Heart right ventricle (tissue), 16 donors: ENCODE data around the gene PCSK2. TPM values are rescaled to one million over a fixed set of nuclear protein-coding genes. Genes with fewer than 3 reads are reported as not detected.

ENCODE experiments used
- ATAC-seq, 8 donors: fragments of 200-7000 bp; cut with Tn5 transposase; one replicate each; pipeline ENCODE4 v1.9.1; 2020; ENCODE audit warnings: mild to moderate bottlenecking in 8 of 8, moderate library complexity in 8 of 8, moderate number of reproducible peaks in 1 of 8
- DNase-seq, 2 donors: peaks; one replicate each; pipeline ENCODE4 v3.0.0-alpha.2; 2020
- H3K27ac ChIP-seq, 10 donors: fragments of 200-600 bp; sonication (generic) in 2 of 10; one replicate each; pipeline versions ENCODE4 v1.5.0 to v1.8.0; 2020 to 2022; ENCODE audit warnings: mild to moderate bottlenecking in 3 of 10
- H3K27me3 ChIP-seq, 7 donors: fragments of 200-600 bp; one replicate each; pipeline ENCODE4 v1.8.0; 2021 to 2022; ENCODE audit warnings: mild to moderate bottlenecking in 2 of 7
- H3K36me3 ChIP-seq, 9 donors: fragments of 200-600 bp; sonication (generic) in 1 of 9; one replicate each; pipeline versions ENCODE4 v1.5.0 to v1.8.0; 2020 to 2022; ENCODE audit warnings: mild to moderate bottlenecking in 2 of 9
- H3K4me1 ChIP-seq, 9 donors: fragments of 200-600 bp; sonication (generic) in 1 of 9; one replicate each; pipeline versions ENCODE4 v1.5.0 to v1.8.0; 2020 to 2022; ENCODE audit warnings: mild to moderate bottlenecking in 4 of 9
- H3K4me3 ChIP-seq, 10 donors: fragments of 200-600 bp; sonication (generic) in 2 of 10; one replicate each; pipeline versions ENCODE4 v1.5.0 to v1.8.0; 2020 to 2022; ENCODE audit warnings: mild to moderate bottlenecking in 7 of 10, moderate library complexity in 2 of 10
- H3K9me3 ChIP-seq, 11 donors: fragments of 200-600 bp in 10 of 11; sonication (generic) in 2 of 11; one replicate each; pipeline versions ENCODE4 v1.5.0 to v1.8.0; 2013 to 2022; ENCODE audit warnings: mild to moderate bottlenecking in 2 of 11, control low read depth in 1 of 11, moderate library complexity in 1 of 11
- CTCF ChIP-seq, 9 donors: fragments of 200-600 bp; sonication (generic) in 2 of 9; IDR thresholded peaks; one replicate each; pipeline versions ENCODE4 v1.5.0 to v1.8.0; 2021 to 2022; ENCODE audit warnings: antibody characterized with exemption in 9 of 9, mild to moderate bottlenecking in 5 of 9, moderate library complexity in 1 of 9
- WGBS, 2 donors: extraction: QIAGEN DNeasy Blood & Tissue Kit; methylation state at CpG; one replicate each; pipeline ENCODE4 v1.1.7; 2013; ENCODE audit warnings: inconsistent platforms in 1 of 2; 5-methylcytosine and 5-hydroxymethylcytosine counted together
- intact Hi-C, 10 donors: fragments of 100-400 bp; cut with DNase I; formaldehyde crosslinking; loops; one replicate each; pipeline versions ENCODE4 v1.11.1 to v1.14.2; 2022
- polyA plus RNA-seq, 2 donors: library from polyadenylated mRNA; stranded (reverse); fragments of 200-250 nt; gene quantifications; one replicate each; pipeline ENCODE4 v1.2.3, GENCODE V29; 2013
- total RNA-seq, 10 donors: library from RNA; stranded (reverse); fragmentation: NEBNext Ultra II Directional in 3 of 10; extraction: Animal tissue kit (Norgen Biotek cat#: 25700) in 3 of 10; gene quantifications; one replicate each; pipeline versions ENCODE4 v1.2.1 to v1.2.4, GENCODE V29; 2021 to 2023
- donor health status: Arrhythmogenic right ventricular cardiomyopathy.
- donor health status: ischemic (EF 13 %, LVEDD 7.1; RV severe dilation, severe dysfunction).
- donor health status: healthy with polysubstance abuse.
- donor health status: DM: no; HTN: yes; CAD: no.
- donor health status: DM: no; HTN: no; CAD: no.
- donor health status: ischemic (EF 25% LVEDD 6.9; RV normal size, moderate dysfunction).
- donor health status: ischemic (EF 25% LVEDD 5.7; RV mildly dilated, moderate dysfunction).
- donor health status: healthy.
- donor health status: DM: yes; HTN: yes; CAD: no.
- donor health status: Ischemic cardiomyopathy.
- donor health status: ischemic (EF 35%, LVEDD 5.7; RV mildly dilated, moderate dysfunction).
- donor health status: nonischemic (EF 11% LVEDD 7.7; RV severe dilation, severe dysfunction).
- donor health status: DM: yes; HTN: yes; CAD: no.
- donor health status: PGD.
- donor health status: ischemic (EF 29% LVEDD 5.4; RV normal size, mild dysfunction).
- donor health status: nonischemic (EF 23%, LVEDD 6.1; RV moderate dilation, normal function).

Gene PCSK2
- total and polyA plus RNA-seq, 12 donors: 0.09 to 1.4 (median 0.66) TPM; not detected in 1

- intact Hi-C loops: loop anchor here in 9 of 10 donors (5.0 to 10.0 kb wide), 7 partner anchors 113 to 783 kb away; partner anchors contain the start of gene ZNF133 (in 3 of the 9)
- ATAC-seq (no peak), DNase-seq (no peak)
- 83 to 91% methylated on average over 9 of the region's 9 CpGs for WGBS, 2 donors
- no peaks in the 10 kb centered on the region for H3K36me3 ChIP-seq
- H3K4me3 ChIP-seq: no peak overlapping the region
- TF ChIP-seq CTCF (IDR thresholded peaks at IDR 0.05): no peak
- H3K4me1 ChIP-seq: peaks cover 0 to 19% (median 10%) of the 10 kb centered on the region in 9 donors
- H3K27ac ChIP-seq: no peak overlapping the region
- H3K27me3 ChIP-seq: no peaks in the 10 kb centered on the region
- no peaks in the 10 kb centered on the region for H3K9me3 ChIP-seq
These were observed 274.9 kb downstream of the PCSK2 start for GRCh38 chr20:17501701-17502100.

- H3K9me3 ChIP-seq: no peaks in the 10 kb centered on the region
- WGBS, 2 donors: 82 to 86% methylated on average over 4 of the region's 4 CpGs
- no peaks in the 10 kb centered on the region for H3K36me3 ChIP-seq
- intact Hi-C loops: loop anchor here in 9 of 10 donors (5.0 to 10.0 kb wide), 7 partner anchors 113 to 783 kb away; partner anchors contain the start of gene ZNF133 (in 3 of the 9)
- ATAC-seq (no peak), DNase-seq (no peak)
- no peaks in the 10 kb centered on the region for H3K27me3 ChIP-seq
- H3K4me3 ChIP-seq: no peak overlapping the region
- H3K4me1 ChIP-seq: peaks cover 0 to 19% (median 10%) of the 10 kb centered on the region in 9 donors
- no peak for TF ChIP-seq CTCF (IDR thresholded peaks at IDR 0.05)
- H3K27ac ChIP-seq: no peak overlapping the region
These were observed 275.3 kb downstream of the PCSK2 start for GRCh38 chr20:17502105-17502504.

- DNase-seq (no peak), ATAC-seq (no peak)
- no peak for TF ChIP-seq CTCF (IDR thresholded peaks at IDR 0.05)
- H3K36me3 ChIP-seq: no peaks in the 10 kb centered on the region
- H3K27me3 ChIP-seq: no peaks in the 10 kb centered on the region
- H3K4me1 ChIP-seq: peaks cover 0 to 19% (median 8%) of the 10 kb centered on the region in 9 donors
- no peaks in the 10 kb centered on the region for H3K9me3 ChIP-seq
- intact Hi-C loops: loop anchor here (1.0 to 10.0 kb wide), 12 partner anchors 111 to 781 kb away; partner anchors contain the start of gene ZNF133 (in 3 of the 10)
- 76 to 81% methylated on average over 6 of the region's 6 CpGs for WGBS, 2 donors
- H3K27ac ChIP-seq: no peak overlapping the region
- no peak overlapping the region for H3K4me3 ChIP-seq
These were observed 276.6 kb downstream of the PCSK2 start for GRCh38 chr20:17503301-17504065.

- intact Hi-C loops: loop anchor here (1.0 to 10.0 kb wide), 12 partner anchors 111 to 781 kb away; partner anchors contain the start of gene ZNF133 (in 3 of the 10)
- DNase-seq (no peak), ATAC-seq (peak; percentile 30 to 73 (median 52))
- Histone ChIP-seq H3K27me3 (no peaks in the 10 kb centered on the region), H3K9me3 (no peaks in the 10 kb centered on the region), H3K27ac (no peak overlapping the region), H3K4me3 (peak overlapping the region in 7 of 10 donors; percentile 53 to 60 (median 59)), H3K4me1 (peaks cover 0 to 19% (median 8%) of the 10 kb centered on the region in 9 donors), H3K36me3 (no peaks in the 10 kb centered on the region)
- WGBS, 2 donors: 43 to 44% methylated on average over 23 of the region's 23 CpGs
- TF ChIP-seq CTCF (IDR thresholded peaks at IDR 0.05): no peak
These were observed 277.4 kb downstream of the PCSK2 start for GRCh38 chr20:17504066-17504897.
